ENCODE data around the gene CFAP99.

Gene CFAP99

GRCh38 chr4:2438822-2439718, 20.3 kb downstream of the CFAP99 start:
- no peak for TF ChIP-seq CTCF (IDR thresholded peaks at IDR 0.05)

GRCh38 chr4:2441393-2442174, 22.8 kb downstream of the CFAP99 start:
- TF ChIP-seq CTCF (IDR thresholded peaks at IDR 0.05), result peak; percentile 84

GRCh38 chr4:2442175-2442993, 23.6 kb downstream of the CFAP99 start:
- TF ChIP-seq CTCF (IDR thresholded peaks at IDR 0.05), result no peak

GRCh38 chr4:2443061-2443730, 24.4 kb downstream of the CFAP99 start:
- no peak for TF ChIP-seq CTCF (IDR thresholded peaks at IDR 0.05)

- no peak for TF ChIP-seq CTCF (IDR thresholded peaks at IDR 0.05)
Measured at GRCh38 chr4:2443956-2444740, 25.4 kb downstream of the CFAP99 start.

GRCh38 chr4:2445130-2445529, 26.4 kb downstream of the CFAP99 start:
- TF ChIP-seq CTCF (IDR thresholded peaks at IDR 0.05), result no peak

Measured in LNCAP (cell line).